Retina (tissue), 1 donor: ENCODE data around the gene PTPN14.

ENCODE experiments used
- DNase-seq: peaks from one replicate; pipeline ENCODE4 v3.0.0-alpha.2; 2016

Gene PTPN14

DNA sequence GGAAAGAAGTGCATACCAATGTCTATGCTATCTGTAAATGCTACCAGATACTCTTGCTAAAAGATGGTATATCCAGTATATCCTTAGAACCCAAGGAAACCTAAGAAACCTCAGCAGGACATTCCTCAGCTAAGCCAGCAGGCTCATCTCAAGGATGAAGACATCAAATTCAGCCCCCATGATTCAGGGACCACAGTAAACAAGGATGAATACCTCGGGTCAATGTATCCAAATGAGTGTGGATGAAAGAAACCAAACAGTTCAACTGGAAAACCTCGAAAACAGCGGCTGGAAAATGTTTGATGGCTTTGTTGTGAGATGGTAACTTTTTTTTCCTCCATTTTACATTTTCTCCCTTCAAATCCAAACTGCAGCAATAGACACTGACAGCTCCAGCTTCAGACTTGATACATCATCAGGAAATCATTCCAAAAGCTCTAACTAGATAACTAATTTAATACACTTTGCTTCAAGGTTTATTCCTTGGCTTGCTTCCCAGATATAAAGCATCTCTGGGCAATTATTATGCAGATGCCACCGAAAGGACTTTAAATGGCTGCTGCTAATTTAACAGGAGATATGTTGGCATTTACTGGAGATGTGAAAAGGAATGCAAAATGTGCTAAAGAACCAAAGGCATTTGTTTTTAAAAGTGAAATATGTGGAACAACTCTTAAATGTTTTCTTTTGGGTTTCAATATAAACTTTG lies 196.8 kb downstream of the PTPN14 start:
- DNase-seq, result no peak

GRCh38 chr1:214352838-214353237 lies 198.6 kb downstream of the PTPN14 start:
- DNase-seq, result no peak

- DNase-seq, result no peak
Measured at GRCh38 chr1:214351551-214352277, 199.7 kb downstream of the PTPN14 start.

- no peak for DNase-seq
Measured at GRCh38 chr1:214349781-214350180, 201.6 kb downstream of the PTPN14 start.

GRCh38 chr1:214349008-214349407 lies 202.4 kb downstream of the PTPN14 start:
- DNase-seq, result no peak

DNA sequence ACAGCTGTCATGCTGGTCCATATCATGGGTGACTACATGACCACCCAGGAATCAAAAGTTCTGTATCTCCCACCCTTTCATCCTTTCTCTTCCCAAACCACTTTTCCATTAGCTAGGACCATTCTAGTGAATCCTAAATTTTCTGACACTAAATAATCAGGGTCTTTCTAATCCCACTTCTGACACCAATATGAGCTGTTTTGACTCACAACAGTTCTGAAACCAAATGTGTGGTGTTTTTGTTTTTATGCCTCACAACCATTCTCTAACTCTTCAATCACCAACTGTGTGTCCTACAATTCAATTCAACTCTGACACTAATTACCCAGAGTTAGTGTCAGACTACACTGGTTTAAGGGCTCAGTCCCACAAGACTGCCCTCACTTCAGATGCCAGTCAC lies 206.5 kb downstream of the PTPN14 start:
- no peak for DNase-seq

GRCh38 chr1:214342525-214342924 lies 208.9 kb downstream of the PTPN14 start:
- DNase-seq, result no peak

DNA sequence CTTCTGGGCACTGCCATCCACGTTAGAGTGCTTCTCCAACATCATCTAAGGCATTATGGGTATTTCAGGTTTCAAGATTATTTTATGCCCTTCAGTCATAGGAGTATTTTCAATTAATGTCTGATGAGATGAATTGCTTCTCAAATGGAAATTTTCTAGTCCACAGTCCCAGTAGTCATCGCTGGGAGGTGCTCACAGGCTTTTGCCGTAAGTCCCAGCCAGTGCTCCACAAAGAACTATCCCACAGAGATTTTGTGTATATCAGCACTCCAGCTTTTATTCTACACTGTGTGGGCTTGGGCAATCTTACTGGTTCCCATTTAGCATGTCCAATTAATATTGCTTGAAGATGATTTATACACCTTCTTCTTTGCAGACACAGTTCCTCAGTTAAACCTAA lies 209.5 kb downstream of the PTPN14 start:
- no peak for DNase-seq

- no peak for DNase-seq
Measured at GRCh38 chr1:214341459-214341858, 209.9 kb downstream of the PTPN14 start.

DNA sequence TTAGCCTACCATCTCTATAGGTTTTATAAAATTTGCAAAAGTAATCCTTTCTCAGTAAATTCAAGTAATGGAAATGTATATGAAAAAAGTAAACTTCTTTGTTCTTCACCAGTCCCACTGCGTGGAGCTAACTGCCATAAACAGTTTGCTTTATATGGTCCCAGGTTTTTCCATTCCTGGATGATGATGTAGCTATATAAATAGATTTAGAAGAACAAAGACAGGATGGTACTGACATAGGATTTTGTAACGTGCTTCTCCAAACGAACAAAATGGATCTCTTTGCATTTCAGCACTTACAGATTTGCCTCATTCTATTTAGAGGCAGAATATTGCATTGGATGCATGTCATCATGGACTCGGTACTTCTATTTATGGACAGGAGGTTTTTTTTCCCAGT lies 213.2 kb downstream of the PTPN14 start:
- no peak for DNase-seq

DNA sequence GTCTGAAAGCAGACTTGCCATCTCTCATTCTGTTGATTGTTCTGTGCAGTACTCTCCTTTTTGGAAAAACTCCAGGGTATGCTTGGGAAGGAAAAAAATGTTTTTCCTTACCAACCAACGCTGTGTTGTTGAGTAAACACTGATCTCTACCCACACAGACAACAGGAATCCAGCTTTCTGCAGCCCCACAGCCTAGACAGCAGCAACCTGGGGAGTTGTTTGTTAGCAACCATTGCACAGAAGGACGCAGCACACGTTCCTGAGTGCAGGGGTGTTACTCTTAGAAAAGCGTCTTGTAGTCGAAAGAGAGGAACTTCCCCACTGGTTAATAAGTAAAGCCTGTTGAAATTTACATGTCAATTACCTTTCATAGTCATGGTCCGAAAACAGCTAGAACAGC lies 213.9 kb downstream of the PTPN14 start:
- no peak for DNase-seq

DNA sequence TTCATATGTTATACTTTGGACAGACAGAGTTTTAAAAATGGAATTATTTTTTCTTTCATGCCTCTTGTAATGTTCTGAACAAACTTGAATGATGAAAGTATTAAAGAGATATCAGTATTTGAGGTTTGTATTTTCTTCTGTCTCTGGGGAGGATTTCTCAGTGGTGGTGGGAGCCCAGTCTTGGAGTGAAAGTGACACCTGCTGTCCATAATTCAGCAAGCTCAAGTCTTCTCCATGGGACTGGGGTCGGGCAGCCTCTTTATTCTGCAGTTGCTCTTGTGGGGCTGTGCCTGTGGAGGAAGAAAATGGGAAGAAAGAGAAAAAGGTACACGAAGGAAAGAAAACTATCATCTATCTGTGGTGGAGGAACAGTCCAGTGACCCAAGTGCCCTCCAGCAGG lies 214.4 kb downstream of the PTPN14 start:
- DNase-seq, result no peak

DNA sequence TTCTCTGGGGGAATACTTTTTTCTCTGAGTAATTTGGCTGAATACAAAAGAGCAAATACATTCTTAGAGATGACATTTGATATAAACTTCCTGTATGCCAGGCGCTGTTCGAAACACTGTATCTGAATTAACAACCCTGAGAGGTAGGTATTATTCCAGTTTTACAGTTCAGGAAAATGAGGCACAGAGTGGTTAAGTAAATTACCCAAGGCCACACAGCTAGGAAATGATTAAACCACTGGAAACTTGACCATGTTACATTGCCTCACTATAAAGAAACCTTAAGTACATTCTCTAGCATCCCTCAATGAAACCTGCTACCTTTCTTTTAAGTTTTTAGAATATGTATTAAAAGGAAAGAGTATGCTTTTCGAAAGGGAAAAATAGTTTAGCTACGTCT lies 215.8 kb downstream of the PTPN14 start:
- DNase-seq, result no peak

DNA sequence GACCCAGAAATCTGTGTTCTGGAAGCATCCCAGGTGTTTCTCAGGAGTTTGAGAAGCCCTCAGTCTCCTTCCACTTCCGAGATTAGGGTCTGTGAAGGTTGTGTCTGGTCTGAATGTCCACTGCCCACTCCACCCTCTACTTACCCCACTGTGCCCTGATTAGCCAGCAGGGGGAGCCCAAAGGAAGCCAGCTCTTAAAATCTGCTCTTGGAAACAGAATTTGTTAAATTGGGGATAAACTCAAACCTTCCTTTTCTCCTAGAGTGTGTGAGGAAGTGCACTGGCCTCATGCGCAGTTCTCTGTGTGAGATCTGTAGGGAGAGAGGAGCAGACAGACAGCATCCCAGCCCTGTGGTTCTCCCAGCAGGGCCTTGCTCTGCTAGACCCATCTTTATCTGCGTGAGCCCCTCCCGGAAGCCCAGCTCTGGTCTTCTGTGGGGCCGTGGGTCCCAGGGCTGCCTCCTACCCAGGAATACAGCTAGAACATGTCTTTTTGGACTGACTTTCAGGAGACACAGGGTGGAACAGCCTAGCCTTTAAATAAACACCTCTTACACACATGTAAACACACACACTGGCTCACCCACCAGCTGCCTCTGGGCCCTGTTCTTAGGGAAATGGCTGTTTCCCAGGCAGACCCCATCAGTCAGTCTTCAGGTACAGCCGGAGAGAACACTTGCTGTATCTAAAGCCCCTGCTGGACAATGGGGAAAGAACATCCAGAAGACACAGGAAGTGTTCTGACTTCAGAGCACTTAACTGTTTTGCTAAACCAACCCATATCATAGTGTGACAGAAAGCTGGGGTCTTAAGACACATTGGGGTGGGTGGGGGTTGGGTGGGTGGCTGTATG lies 218.2 kb downstream of the PTPN14 start:
- peak; percentile 64 for DNase-seq

DNA sequence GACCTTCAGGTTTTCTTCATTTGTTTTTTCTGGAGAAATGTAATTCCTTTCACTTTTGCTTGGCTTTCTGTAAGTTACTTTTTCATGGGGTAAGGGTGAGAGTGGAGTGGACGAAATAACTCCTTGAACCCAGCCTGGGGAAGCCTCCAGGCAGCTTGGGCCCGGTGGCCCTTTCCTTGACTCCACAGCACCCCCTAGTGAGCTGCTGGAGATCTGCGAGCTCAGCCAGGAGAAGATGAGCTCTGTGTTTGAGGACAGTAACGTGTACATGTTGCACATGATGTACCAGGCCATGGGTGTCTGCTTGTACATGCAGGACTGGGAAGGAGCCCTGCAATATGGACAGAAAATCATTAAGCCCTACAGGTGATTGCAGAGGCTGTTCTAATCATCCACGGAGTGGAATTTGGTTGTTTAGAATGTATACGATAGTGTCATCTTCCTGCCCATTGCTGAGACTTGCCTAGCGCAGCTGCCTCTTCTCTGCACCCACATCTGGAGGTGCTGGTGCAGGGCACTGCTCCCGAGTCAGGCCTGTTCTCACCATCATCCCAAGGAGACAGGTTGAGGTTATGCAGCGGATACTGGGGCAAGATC lies 219.5 kb downstream of the PTPN14 start:
- DNase-seq, result peak; percentile 49

DNA sequence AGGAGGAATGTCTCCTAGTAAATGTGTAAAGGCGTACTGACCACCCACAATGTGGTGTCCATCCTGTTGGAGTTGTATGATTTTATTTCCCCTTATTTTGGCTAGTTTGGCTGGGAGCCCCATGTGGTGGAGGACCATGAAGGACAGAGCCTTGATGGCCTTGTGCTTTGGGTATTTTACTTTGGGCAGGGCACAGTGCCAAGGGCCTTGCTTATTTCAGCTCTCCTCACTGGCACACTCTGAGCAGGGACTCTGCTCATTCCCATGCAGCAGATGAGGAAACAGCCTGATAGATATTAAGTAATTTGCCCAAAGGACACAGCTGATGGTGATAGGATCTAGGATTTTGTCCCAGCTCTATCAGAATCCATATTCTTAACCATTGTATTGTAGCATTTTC lies 220.2 kb downstream of the PTPN14 start:
- DNase-seq, result no peak

DNA sequence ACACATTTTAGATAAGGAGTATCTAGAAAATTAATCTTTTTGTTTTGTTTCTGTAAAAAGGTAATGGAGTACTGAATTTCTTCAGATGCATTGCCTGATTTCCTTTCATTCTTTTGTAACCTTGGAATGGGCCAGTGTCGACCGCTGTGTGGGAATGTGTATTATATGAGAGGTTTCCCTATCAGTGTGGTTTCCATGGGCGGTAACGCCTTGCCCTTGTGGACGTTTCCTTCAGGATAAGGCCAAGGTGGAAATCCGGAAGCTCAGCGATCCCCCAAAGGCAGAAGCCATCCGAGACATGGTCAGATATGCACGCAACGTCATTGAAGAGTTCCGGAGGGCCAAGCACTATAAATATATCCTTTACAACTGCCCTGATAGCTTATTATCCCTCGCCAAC lies 220.7 kb downstream of the PTPN14 start:
- no peak for DNase-seq

GRCh38 chr1:214330222-214330621 lies 221.2 kb downstream of the PTPN14 start:
- DNase-seq, result no peak

- DNase-seq, result no peak
Measured at GRCh38 chr1:214329470-214330220, 221.8 kb downstream of the PTPN14 start.

DNA sequence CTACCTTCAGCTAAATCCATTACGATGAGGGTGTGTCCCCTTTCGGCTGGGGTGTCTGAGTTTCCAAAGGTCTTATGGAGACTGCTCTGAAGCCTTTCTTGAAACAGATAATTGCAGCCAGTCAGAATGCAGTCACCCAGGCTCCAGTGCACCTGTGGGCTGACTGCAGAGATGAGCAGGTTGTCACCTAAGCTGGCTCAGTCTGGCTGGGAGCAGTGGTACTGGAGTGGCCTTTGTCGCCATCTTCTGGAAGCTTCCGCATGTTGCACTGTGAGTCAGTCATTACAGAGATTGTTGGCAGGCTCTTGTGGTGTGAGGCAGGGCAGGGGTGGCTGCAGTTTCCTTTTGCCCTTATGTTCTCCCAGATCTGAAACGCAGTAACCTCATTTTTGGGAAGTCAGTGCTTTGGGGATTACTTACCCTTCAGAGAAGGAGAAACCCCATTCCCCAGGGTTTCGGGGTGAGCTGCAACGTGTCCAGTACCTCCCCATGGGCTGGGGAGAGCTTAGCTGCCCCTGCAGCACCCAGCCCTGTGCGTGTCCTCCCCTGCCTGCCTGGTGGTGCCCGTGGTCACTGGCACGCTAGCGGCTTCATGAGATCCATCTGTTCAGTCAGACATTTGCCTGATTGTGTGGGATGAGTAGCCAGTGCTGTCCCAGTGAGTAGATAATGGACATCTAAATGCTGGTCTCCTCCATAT lies 222.5 kb downstream of the PTPN14 start:
- peak; percentile 83 for DNase-seq

DNA sequence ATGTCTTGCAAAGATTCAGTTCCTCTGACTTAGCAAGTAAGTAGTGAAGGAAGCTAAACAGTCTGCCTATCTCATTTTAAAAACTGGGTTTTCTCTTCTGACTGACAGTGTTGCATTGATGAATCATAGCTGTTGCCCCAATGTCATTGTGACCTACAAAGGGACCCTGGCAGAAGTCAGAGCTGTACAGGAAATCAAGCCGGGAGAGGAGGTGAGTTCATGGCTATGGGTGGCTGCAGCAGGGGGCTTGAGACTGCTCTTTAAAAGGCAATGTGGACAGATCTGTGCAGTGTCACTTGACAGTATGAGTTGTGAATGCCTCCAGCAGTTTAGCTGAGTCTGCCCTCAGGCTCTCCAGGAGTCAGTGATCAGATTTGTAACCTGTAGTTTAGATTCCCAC lies 223.9 kb downstream of the PTPN14 start:
- DNase-seq, result no peak

DNA sequence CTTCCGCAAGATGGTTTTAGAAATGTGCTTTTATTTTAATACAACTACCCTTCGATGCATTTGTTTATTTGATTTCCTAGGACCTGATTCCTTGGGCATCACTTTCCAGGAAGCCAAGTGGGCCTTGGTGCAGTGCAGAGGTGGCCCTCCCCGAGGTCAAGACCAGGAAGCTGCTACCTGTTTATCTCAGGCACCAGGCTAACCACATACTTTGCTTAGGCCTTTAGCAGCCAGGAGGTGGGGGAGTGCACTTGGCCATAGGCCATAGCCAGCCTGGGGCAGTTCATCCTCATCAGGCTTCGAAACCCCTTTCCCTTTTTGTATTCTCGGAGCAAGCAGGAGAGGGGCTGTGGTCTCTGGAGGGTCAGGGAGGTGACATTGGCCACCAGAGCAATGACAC lies 225.0 kb downstream of the PTPN14 start:
- DNase-seq, result no peak
